ENCODE data around the gene CACNA2D2. TPM values are rescaled to one million over a fixed set of nuclear protein-coding genes. Genes with fewer than 3 reads are reported as not detected.

Gene CACNA2D2
- total RNA-seq, 5 donors from 2014 or later (not counting 1 experiment from before 2014, with no cell fraction given): 2.6 to 8.9 (median 4.1) TPM

- WGBS (ENCODE audit: insufficient coverage): 100% methylated on average over 4 of the region's 16 CpGs
- Histone ChIP-seq H3K4me3 (ENCODE audit: control insufficient read depth in 1 of 2, extremely low read depth in 1 of 2, low read length in 1 of 2) (no peak overlapping the region), H3K27me3 (replicated peaks in 1 of 2; ENCODE audit: control insufficient read depth in 2 of 2, extremely low read depth in 1 of 2, insufficient read depth in 2 of 2, low read length in 1 of 2) (no peaks in the 10 kb centered on the region), H3K4me1 (ENCODE audit: control insufficient read depth in 1 of 2, extremely low read depth in 1 of 2, insufficient read depth in 2 of 2, low read length in 2 of 2) (peaks cover 6 to 73% of the 10 kb centered on the region in 2 experiments), H3K36me3 (ENCODE audit: control insufficient read depth in 2 of 2, extremely low read depth in 1 of 2, insufficient read depth in 1 of 2, low read length in 1 of 2) (no peaks in the 10 kb centered on the region), H3K9me3 (no peaks in the 10 kb centered on the region), H3K27ac (ENCODE audit: low read length) (no peak overlapping the region)
- Mint-ChIP-seq H3K27ac (no peak overlapping the region), H3K9me3 (no peaks in the 10 kb centered on the region), H3K4me1 (peaks cover 26 to 55% (median 37%) of the 10 kb centered on the region in 3 donors), H3K27me3 (no peaks in the 10 kb centered on the region), H3K36me3 (no peaks in the 10 kb centered on the region), H3K4me3 (peak overlapping the region in 2 of 3 donors; percentile 86 to 90)
- no peak for DNase-seq
- ATAC-seq (replicated peaks in 1 of 4): no peak
- CTCF ChIA-PET: no interaction called here
- POLR2A ChIA-PET: interaction anchor here in 1 of 2 donors (0.5 kb wide), 1 partner anchor 9 kb away, joined by 5 read pairs; no protein-coding TSS in a partner anchor
Observed at GRCh38 chr3:50319181-50319893, 184.1 kb downstream of the CACNA2D2 start.

GRCh38 chr3:50318615-50319014, 184.8 kb downstream of the CACNA2D2 start:
- no peaks in the 10 kb centered on the region for H3K36me3 ChIP-seq (ENCODE audit: control insufficient read depth in 2 of 2, extremely low read depth in 1 of 2, insufficient read depth in 1 of 2, low read length in 1 of 2)
- Mint-ChIP-seq H3K36me3 (no peaks in the 10 kb centered on the region), H3K9me3 (no peaks in the 10 kb centered on the region), H3K4me1 (peaks cover 26 to 52% (median 37%) of the 10 kb centered on the region in 3 donors), H3K27ac (peak overlapping the region in 1 of 2 donors; percentile 28), H3K27me3 (no peaks in the 10 kb centered on the region), H3K4me3 (no peak overlapping the region)
- WGBS (ENCODE audit: insufficient coverage): 78% methylated on average over 4 of the region's 10 CpGs
- ChIA-PET CTCF (interaction anchor here in 1 of 2 donors (0.7 kb wide), 1 partner anchor 18 kb away, joined by 3 read pairs; no protein-coding TSS in a partner anchor), POLR2A (interaction anchor here in 1 of 2 donors (0.5 kb wide), 1 partner anchor 8 kb away, joined by 5 read pairs; no protein-coding TSS in a partner anchor)
- peaks cover 6 to 68% of the 10 kb centered on the region in 2 experiments for H3K4me1 ChIP-seq (ENCODE audit: control insufficient read depth in 1 of 2, extremely low read depth in 1 of 2, insufficient read depth in 2 of 2, low read length in 2 of 2)
- H3K27ac ChIP-seq (ENCODE audit: low read length): no peak overlapping the region
- DNase-seq (no peak), ATAC-seq (replicated peaks in 1 of 4) (no peak)
- no peaks in the 10 kb centered on the region for H3K9me3 ChIP-seq
- no peaks in the 10 kb centered on the region for H3K27me3 ChIP-seq (replicated peaks in 1 of 2; ENCODE audit: control insufficient read depth in 2 of 2, extremely low read depth in 1 of 2, insufficient read depth in 2 of 2, low read length in 1 of 2)
- H3K4me3 ChIP-seq (ENCODE audit: control insufficient read depth in 1 of 2, extremely low read depth in 1 of 2, low read length in 1 of 2): no peak overlapping the region

- 92% methylated on average over 10 of the region's 11 CpGs for WGBS (ENCODE audit: insufficient coverage)
- Mint-ChIP-seq H3K4me1 (peaks cover 26 to 52% (median 37%) of the 10 kb centered on the region in 3 donors), H3K27me3 (no peaks in the 10 kb centered on the region), H3K36me3 (no peaks in the 10 kb centered on the region), H3K9me3 (no peaks in the 10 kb centered on the region), H3K27ac (no peak overlapping the region), H3K4me3 (no peak overlapping the region)
- ChIA-PET CTCF (interaction anchor here in 1 of 2 donors (0.7 to 1.8 kb wide), 2 partner anchors 19 kb away, joined by 3 to 7 read pairs; partner anchors contain the start of genes HYAL3 and NAA80), POLR2A (interaction anchor here in 1 of 2 donors (0.6 kb wide), 1 partner anchor 11 kb away, joined by 3 read pairs; no protein-coding TSS in a partner anchor)
- Histone ChIP-seq H3K36me3 (ENCODE audit: control insufficient read depth in 2 of 2, extremely low read depth in 1 of 2, insufficient read depth in 1 of 2, low read length in 1 of 2) (no peaks in the 10 kb centered on the region), H3K9me3 (no peaks in the 10 kb centered on the region), H3K27ac (ENCODE audit: low read length) (no peak overlapping the region), H3K27me3 (replicated peaks in 1 of 2; ENCODE audit: control insufficient read depth in 2 of 2, extremely low read depth in 1 of 2, insufficient read depth in 2 of 2, low read length in 1 of 2) (no peaks in the 10 kb centered on the region), H3K4me3 (ENCODE audit: control insufficient read depth in 1 of 2, extremely low read depth in 1 of 2, low read length in 1 of 2) (no peak overlapping the region), H3K4me1 (ENCODE audit: control insufficient read depth in 1 of 2, extremely low read depth in 1 of 2, insufficient read depth in 2 of 2, low read length in 2 of 2) (peaks cover 6 to 68% of the 10 kb centered on the region in 2 experiments)
- no peak for ATAC-seq (replicated peaks in 1 of 4)
- DNase-seq: no peak
Observed at GRCh38 chr3:50318163-50318562, 185.3 kb downstream of the CACNA2D2 start.

DNA sequence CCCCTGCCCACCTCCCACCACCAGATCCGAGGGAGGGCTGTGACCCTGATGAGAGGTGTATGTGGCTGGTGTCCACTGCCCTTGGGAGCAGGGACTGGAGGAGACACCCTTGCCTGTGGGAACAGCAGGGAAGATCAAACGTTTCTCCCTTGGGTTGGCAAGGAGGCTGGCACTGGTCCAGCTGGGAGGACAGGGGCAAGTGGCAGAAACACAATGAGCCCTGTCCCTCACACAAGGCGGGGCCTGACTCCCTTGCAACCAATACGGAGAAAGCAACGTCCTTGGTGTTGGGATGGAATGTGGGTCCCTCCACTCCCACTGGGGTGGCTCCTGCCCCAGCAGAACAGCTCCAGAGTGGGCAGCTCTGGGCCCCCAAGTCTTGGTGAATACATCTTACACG, 186.1 kb downstream of the CACNA2D2 start:
- no peaks in the 10 kb centered on the region for H3K9me3 ChIP-seq
- peaks cover 6 to 63% of the 10 kb centered on the region in 2 experiments for H3K4me1 ChIP-seq (ENCODE audit: control insufficient read depth in 1 of 2, extremely low read depth in 1 of 2, insufficient read depth in 2 of 2, low read length in 2 of 2)
- Mint-ChIP-seq H3K4me1 (peaks cover 26 to 46% (median 37%) of the 10 kb centered on the region in 3 donors), H3K27me3 (no peaks in the 10 kb centered on the region), H3K4me3 (no peak overlapping the region), H3K36me3 (no peaks in the 10 kb centered on the region), H3K9me3 (no peaks in the 10 kb centered on the region), H3K27ac (peak overlapping the region; percentile 92 to 95)
- H3K4me3 ChIP-seq (ENCODE audit: control insufficient read depth in 1 of 2, extremely low read depth in 1 of 2, low read length in 1 of 2): peak overlapping the region in 1 of 2 donors; percentile 19
- DNase-seq (no peak), ATAC-seq (replicated peaks in 1 of 4) (no peak)
- ChIA-PET POLR2A (interaction anchor here in 1 of 2 donors (0.6 kb wide), 1 partner anchor 10 kb away, joined by 3 read pairs; no protein-coding TSS in a partner anchor), CTCF (interaction anchor here in 1 of 2 donors (1.8 kb wide), 1 partner anchor 18 kb away, joined by 7 read pairs; the partner anchor contains the start of genes HYAL3 and NAA80)
- no peaks in the 10 kb centered on the region for H3K27me3 ChIP-seq (replicated peaks in 1 of 2; ENCODE audit: control insufficient read depth in 2 of 2, extremely low read depth in 1 of 2, insufficient read depth in 2 of 2, low read length in 1 of 2)
- H3K36me3 ChIP-seq (ENCODE audit: control insufficient read depth in 2 of 2, extremely low read depth in 1 of 2, insufficient read depth in 1 of 2, low read length in 1 of 2): no peaks in the 10 kb centered on the region
- 79% methylated on average over 3 of the region's 6 CpGs for WGBS (ENCODE audit: insufficient coverage)
- H3K27ac ChIP-seq (ENCODE audit: low read length): peak overlapping the region; percentile 63

GRCh38 chr3:50316657-50317242, 186.7 kb downstream of the CACNA2D2 start:
- ChIA-PET CTCF (interaction anchor here in 1 of 2 donors (1.8 kb wide), 1 partner anchor 17 kb away, joined by 7 read pairs; the partner anchor contains the start of genes HYAL3 and NAA80), POLR2A (no interaction called here)
- no peaks in the 10 kb centered on the region for H3K9me3 Mint-ChIP-seq
- H3K36me3 Mint-ChIP-seq: no peaks in the 10 kb centered on the region
- Histone ChIP-seq H3K4me1 (ENCODE audit: control insufficient read depth in 1 of 2, extremely low read depth in 1 of 2, insufficient read depth in 2 of 2, low read length in 2 of 2) (peaks cover 5 to 57% of the 10 kb centered on the region in 2 experiments), H3K9me3 (no peaks in the 10 kb centered on the region), H3K36me3 (ENCODE audit: control insufficient read depth in 2 of 2, extremely low read depth in 1 of 2, insufficient read depth in 1 of 2, low read length in 1 of 2) (no peaks in the 10 kb centered on the region), H3K27ac (ENCODE audit: low read length) (peak overlapping the region; percentile 63), H3K4me3 (ENCODE audit: control insufficient read depth in 1 of 2, extremely low read depth in 1 of 2, low read length in 1 of 2) (peak overlapping the region in 1 of 2 donors; percentile 19), H3K27me3 (replicated peaks in 1 of 2; ENCODE audit: control insufficient read depth in 2 of 2, extremely low read depth in 1 of 2, insufficient read depth in 2 of 2, low read length in 1 of 2) (no peaks in the 10 kb centered on the region)
- DNase-seq (peak in 33 of 35 experiments; percentile 25 to 77 (median 52)), ATAC-seq (replicated peaks in 1 of 4) (peak; percentile 26 to 69 (median 62))
- peak overlapping the region; percentile 55 to 69 (median 61) for H3K4me3 Mint-ChIP-seq
- peaks cover 26 to 46% (median 37%) of the 10 kb centered on the region in 3 donors for H3K4me1 Mint-ChIP-seq
- no peaks in the 10 kb centered on the region for H3K27me3 Mint-ChIP-seq
- WGBS (ENCODE audit: insufficient coverage): 33% methylated on average over 3 of the region's 9 CpGs
- H3K27ac Mint-ChIP-seq: peak overlapping the region; percentile 92 to 95

- Histone ChIP-seq H3K27ac (ENCODE audit: low read length) (no peak overlapping the region), H3K36me3 (ENCODE audit: control insufficient read depth in 2 of 2, extremely low read depth in 1 of 2, insufficient read depth in 1 of 2, low read length in 1 of 2) (no peaks in the 10 kb centered on the region), H3K4me1 (ENCODE audit: control insufficient read depth in 1 of 2, extremely low read depth in 1 of 2, insufficient read depth in 2 of 2, low read length in 2 of 2) (peaks cover 0 to 42% of the 10 kb centered on the region in 2 experiments), H3K27me3 (replicated peaks in 1 of 2; ENCODE audit: control insufficient read depth in 2 of 2, extremely low read depth in 1 of 2, insufficient read depth in 2 of 2, low read length in 1 of 2) (no peaks in the 10 kb centered on the region), H3K9me3 (no peaks in the 10 kb centered on the region), H3K4me3 (ENCODE audit: control insufficient read depth in 1 of 2, extremely low read depth in 1 of 2, low read length in 1 of 2) (no peak overlapping the region)
- peak overlapping the region in 1 of 2 donors; percentile 76 for H3K27ac Mint-ChIP-seq
- no peak for ATAC-seq (replicated peaks in 1 of 4)
- peaks cover 16 to 37% (median 28%) of the 10 kb centered on the region in 3 donors for H3K4me1 Mint-ChIP-seq
- ChIA-PET CTCF (no interaction called here), POLR2A (interaction anchor here in 1 of 2 donors (0.6 kb wide), 1 partner anchor 535 kb away, joined by 3 read pairs; no protein-coding TSS in a partner anchor)
- H3K9me3 Mint-ChIP-seq: no peaks in the 10 kb centered on the region
- H3K4me3 Mint-ChIP-seq: no peak overlapping the region
- no peaks in the 10 kb centered on the region for H3K27me3 Mint-ChIP-seq
- no peaks in the 10 kb centered on the region for H3K36me3 Mint-ChIP-seq
- 100% methylated on average over 3 of the region's 4 CpGs for WGBS (ENCODE audit: insufficient coverage)
- DNase-seq: no peak
Observed at GRCh38 chr3:50314816-50315215, 188.6 kb downstream of the CACNA2D2 start.
